HFF-Myc (cell line): ENCODE results near the gene ZNF516.
A peak's percentile ranks its signal among the peaks of the same experiment; 100 is the strongest.

Experiments used
- DNase-seq: peaks from one replicate; pipeline ENCODE4 v3.0.0-alpha.2; 2011; ENCODE audit warnings: low read depth; ENCODE audit errors: extremely low read depth
- H3K4me3 ChIP-seq: replicated peaks from 2 replicates; pipeline ENCODE4 v1.5.1; 2011; ENCODE audit warnings: low read depth, mild to moderate bottlenecking, control low read depth, low read length
- TF ChIP-seq, protein P1 (sequence below): IDR thresholded peaks from 2 replicates; pipeline ENCODE4 v1.5.1; 2012; ENCODE audit warnings: mild to moderate bottlenecking, low read depth, low read length, control low read depth; ENCODE audit errors: missing control alignments

Gene ZNF516

DNA sequence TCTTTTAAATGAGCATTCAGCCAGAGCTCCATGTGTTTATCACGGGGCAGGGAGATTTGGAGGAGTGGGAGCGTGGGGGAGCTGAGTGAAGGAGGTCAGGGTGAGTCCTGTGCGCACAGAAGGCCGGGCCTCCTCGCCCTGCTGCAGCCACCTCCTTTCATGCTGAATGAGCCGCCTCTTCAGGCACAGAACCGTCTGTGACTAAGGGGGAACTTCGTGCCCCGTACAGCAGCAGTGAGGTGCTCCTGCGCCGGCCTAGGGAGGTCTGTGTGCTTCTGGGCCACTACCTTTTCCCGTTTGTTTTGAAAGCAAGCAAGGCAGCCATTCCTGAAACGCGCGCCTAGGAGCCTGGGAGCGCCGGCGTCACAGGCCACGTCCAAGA, 27.1 kb upstream of the ZNF516 start:
- DNase-seq: no peak
- H3K4me3 ChIP-seq: no peak overlapping the region
- TF ChIP-seq, protein P1, sequence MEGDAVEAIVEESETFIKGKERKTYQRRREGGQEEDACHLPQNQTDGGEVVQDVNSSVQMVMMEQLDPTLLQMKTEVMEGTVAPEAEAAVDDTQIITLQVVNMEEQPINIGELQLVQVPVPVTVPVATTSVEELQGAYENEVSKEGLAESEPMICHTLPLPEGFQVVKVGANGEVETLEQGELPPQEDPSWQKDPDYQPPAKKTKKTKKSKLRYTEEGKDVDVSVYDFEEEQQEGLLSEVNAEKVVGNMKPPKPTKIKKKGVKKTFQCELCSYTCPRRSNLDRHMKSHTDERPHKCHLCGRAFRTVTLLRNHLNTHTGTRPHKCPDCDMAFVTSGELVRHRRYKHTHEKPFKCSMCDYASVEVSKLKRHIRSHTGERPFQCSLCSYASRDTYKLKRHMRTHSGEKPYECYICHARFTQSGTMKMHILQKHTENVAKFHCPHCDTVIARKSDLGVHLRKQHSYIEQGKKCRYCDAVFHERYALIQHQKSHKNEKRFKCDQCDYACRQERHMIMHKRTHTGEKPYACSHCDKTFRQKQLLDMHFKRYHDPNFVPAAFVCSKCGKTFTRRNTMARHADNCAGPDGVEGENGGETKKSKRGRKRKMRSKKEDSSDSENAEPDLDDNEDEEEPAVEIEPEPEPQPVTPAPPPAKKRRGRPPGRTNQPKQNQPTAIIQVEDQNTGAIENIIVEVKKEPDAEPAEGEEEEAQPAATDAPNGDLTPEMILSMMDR: no peak

DNA sequence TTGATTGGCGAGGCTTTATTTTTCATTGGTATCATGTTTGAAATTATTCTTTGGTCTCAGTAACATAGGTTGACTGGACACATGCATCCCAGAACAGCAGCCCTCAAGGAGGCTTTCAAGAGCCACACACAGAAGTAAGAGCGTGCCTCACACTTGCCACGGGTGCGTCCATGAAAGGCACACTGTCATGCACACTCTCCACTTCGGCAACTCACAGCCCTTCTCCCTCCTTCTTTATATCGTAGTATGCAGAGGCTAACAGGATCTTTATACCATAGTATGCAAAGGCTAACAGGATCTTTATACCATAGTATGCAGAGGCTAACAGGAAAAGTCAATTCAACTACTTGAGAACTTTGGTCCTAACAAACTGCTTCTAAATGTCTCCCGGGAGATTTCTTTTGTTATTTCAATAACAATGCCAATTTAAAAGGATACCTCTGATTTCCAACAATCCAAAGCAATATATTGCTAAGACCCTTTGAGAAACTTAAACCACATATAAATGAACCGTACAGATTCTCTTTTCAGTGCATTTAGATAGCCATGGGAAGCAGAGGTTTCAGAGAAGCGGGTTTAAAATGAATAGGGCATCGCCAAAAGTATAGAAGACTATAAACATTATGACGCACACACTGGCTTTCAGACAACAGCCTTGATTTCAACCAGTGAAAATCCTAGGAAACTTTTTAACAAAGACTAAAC, 26.5 kb upstream of the ZNF516 start:
- TF ChIP-seq, protein P1: no peak
- no peak for DNase-seq
- H3K4me3 ChIP-seq: no peak overlapping the region

DNA sequence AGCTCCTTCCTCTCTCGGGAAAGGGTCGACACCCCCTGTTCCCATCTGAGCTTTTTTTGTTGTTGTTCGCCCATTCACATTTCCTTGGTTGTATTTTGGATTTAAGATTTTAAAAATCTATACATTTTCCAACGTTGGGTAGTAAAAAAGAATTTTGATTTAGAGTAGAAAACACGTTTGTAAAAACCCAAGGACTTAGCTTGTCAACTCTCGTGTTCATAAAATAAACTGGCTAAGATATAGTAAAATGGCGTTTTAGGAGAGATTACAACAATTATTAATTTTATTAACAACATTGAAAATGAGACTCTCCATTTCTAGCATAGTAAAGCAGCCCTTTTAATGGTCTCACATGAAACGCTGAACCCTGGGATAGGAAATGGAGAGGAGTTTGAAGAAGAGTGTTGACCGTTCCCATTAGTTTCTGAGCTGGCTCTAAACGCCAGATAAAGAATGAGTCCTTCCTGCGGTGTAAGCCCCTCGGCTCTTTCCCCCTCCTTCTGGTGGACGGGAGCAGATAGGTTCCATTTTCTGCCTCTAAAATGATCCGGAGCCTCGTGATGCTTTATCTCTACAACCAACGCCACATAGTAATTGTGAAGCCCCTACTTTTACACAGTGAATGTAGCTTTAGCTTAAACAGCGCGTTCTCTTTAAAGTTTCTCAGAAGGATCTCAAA, 24.0 kb upstream of the ZNF516 start:
- TF ChIP-seq, protein P1: no peak
- no peak for DNase-seq
- peak overlapping the region; percentile 27 for H3K4me3 ChIP-seq

DNA sequence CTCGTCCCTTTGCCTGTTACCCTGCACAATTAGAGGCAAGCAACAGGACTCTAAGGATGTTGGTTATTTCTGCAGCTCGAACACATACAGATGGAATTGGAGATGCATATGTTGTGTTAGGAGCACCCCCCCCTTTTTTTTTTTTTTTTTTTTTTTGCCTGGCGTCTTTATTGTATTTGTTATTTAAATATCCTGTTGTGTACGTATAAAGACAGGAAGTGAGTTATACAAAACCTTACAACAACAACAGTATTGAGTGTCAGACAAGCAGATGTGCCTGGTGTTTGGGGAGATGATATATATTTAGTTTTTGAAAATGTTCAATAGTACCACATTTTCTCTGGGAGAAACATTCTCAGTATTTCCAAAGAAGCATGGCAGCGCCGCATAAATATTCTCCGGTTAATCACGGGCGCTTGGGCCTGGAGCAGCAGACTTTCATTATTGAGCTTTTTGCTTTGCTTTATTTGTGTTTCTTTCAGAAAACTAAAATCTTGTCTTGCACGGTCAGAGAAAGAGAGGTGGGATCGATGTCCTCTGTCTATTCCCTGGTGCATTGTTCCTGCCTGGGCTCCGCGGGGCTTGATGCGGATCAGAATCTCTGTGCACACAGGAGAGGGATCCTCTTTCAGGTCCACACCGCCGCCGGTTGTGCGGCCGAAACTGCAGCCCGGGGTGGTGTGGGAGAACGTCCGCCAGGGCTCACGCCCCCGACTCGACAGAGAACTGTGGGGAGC, 23.2 kb upstream of the ZNF516 start:
- H3K4me3 ChIP-seq: peak overlapping the region; percentile 27
- no peak for DNase-seq
- TF ChIP-seq, protein P1: no peak

DNA sequence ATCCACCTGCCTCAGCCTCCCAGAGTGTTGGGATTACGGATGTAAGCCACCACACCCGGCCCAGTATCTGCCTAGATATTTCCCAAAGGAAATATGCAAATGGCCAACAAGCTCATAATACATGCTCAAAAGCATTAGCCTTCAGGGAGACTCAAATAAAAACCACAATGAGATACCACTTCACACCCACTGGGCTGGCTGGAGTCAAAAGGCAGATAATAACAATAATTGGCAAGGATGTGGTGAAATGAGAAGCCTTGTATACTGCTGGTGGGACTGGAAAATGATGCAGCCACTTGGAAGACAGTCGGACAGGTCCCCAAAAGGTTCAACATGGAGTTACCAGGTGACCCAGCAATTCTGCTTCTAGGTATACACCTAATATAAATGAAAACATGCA, 20.5 kb upstream of the ZNF516 start:
- no peak overlapping the region for H3K4me3 ChIP-seq
- TF ChIP-seq, protein P1: no peak
- DNase-seq: no peak

DNA sequence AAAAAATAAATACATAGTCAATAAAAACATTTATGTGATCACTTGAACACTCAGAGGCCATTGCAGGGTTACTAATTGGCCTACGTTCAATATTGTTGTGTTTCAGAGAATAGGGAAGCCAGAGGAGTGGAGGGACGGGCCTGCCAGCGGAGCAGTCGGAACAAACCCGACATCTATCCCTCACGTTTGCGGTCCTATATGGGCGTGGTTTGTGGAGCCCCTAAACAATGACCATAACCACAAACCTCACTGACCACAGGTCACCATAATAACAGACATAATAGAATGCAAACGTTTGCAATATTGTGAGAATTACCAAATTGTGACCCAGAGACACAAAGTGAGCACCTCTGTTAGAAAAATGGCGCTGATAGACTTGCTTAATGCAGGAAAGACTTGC, 19.5 kb upstream of the ZNF516 start:
- TF ChIP-seq, protein P1: no peak
- DNase-seq: no peak
- no peak overlapping the region for H3K4me3 ChIP-seq
